D721Med (cell line): ENCODE results near the gene XIAP.

ENCODE experiments used
- DNase-seq: peaks from one replicate; pipeline ENCODE4 v3.0.0; 2011; ENCODE audit warnings: low spot score; ENCODE audit not compliant: insufficient read length
- FAIRE-seq: peaks from 2 replicates; lab custom pipeline; 2011; peaks lifted over from hg19 to GRCh38; lab: Jason Lieb, UNC
- CTCF ChIP-seq: IDR thresholded peaks from 2 replicates; pipeline ENCODE4 v1.5.1; 2012; ENCODE audit warnings: mild to moderate bottlenecking, control low read depth; ENCODE audit not compliant: insufficient read depth; ENCODE audit errors: missing control alignments

XIAP gene

DNA sequence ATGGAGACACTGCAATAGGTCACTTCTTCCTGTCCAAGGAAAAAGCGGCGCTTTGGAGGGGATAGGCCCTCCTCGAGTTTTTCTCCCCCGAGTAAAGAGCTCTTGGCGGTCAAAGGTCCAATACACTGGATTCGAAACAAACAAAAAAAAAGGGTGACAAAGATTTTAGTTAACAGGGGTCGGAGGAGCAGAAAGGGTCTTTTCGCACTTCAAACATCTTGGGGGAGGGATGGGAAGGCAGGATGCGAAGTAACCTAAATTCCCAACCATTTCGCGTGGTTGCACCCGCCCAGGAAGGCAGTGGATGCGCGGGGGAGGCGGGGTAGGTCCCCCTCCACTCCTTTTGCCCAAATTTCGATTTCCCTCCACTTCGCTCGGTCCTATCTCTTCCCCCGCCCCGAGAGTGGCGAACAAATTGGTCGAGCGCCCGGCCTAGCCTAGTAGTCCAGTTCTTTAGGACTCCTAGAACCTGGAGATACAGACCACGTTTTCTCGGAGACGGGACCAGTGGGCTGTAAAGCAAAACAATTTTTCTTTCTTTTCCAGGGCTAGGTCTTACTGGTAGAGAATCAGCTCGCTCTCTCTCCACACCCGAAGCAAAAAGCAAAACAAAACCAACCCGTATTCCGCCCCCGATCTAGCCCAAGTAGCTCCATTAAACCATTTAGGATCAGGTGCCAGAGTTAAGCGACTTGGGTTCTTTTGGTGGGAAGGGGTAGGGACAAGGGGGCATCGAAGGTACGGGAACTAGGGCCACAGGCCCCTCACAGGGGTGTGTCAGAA lies 99.6 kb downstream of the XIAP start:
- DNase-seq (no peak), FAIRE-seq (no peak)
- TF ChIP-seq CTCF = no peak

GRCh38 chrX:123960956-123961267 lies 101.1 kb downstream of the XIAP start:
- no peak for TF ChIP-seq CTCF
- FAIRE-seq (no peak), DNase-seq (no peak)

DNA sequence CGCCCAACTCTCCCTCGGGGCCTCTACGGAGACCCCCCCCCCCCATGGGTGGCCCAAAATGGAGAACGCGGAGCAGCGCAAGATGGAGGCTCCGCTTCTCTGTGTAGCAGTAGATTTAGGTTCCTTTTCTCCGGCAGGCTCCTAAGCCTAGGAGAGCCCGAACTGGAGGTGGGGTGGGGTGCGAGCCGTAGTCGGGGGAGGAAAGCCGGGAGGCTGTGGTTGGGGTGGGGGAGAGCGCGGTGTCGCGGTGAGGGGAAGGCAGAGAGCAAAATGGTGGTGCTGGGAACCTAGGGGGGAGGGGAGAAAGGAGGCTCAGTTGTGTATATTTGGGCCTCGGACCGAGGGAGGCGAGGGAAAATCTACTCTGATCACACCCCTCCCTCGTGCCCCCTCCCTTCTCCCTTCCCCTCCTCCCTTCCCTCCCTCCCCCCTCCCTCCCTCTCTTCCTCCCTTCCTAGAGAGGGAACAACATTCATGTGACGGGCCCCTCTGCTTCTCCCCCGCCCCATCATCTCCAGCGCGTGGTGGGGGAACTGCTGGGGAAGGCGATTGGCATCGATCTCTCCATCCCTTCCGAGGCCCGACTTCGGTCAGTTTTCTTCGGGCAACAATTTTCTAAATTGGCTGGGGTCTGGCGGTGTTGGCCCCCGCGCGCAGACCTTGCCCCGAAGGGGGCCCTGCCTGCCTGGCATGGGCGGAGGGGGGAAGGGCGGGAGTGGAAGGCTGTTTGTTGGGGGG lies 101.6 kb downstream of the XIAP start, which contains the start of gene STAG2:
Gene STAG2 (plus strand): TSS at position 439 of the 738 bp plus-strand sequence. CDS start 60,922 bp downstream, outside the sequence.
- DNase-seq (no peak), FAIRE-seq (no peak)
- TF ChIP-seq CTCF = no peak

DNA sequence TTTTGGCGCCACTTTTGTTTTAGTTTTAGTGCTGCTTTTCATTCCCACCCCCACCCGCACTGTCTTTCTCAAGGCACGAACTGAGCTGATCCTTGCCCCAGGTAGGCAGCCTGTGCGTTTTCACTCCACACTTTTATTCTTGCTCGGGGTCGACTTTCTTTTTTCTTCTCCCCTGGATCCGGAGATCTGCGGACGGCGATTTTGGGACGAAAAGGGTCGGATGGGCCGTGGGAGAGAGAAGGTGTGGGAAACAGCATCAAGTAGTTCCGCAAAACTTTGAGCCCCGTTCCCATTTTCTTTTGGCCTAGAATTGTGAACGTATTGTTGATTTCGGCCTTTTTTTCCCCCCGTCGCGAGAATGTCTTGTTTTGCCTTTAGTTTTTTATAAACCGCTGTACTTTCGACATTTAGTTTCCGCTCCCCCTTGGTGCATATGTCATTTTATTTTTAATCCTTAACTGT lies 102.2 kb downstream of the XIAP start:
- FAIRE-seq (no peak), DNase-seq (no peak)
- TF ChIP-seq CTCF = no peak

DNA sequence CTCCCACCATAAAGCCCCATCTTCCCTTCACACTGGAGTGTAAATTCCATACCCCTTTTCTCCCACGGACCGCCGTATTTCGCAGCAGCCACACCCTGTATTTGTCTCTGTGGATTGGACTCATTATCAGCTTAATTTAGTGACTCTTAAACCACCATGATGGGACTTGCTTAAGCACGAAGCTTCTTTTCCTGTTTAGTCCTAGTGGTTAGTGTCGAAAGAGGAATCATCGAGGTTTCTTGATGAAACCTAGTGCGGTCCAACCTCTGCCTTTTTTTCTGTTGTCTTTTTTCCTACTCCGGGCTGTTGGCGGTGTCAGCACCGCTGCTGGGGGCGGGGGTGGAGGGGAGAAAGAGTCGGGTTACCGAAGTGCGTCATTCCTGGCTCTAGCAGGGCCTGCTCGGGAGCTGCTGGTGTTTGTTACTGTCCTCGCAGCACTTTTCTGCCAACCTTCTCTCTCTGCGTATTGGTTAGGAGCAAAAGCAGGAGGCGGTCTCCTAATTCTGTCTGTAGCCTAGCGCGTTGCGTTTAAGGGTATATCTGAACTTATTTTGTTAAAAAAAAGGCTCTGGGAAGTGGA lies 103.0 kb downstream of the XIAP start:
- FAIRE-seq = no peak
- DNase-seq = no peak
- no peak for TF ChIP-seq CTCF
